SK-N-DZ (cell line): ENCODE results near the gene CACNA1H.

ENCODE experiments used
- DNase-seq: peaks from one replicate; pipeline ENCODE4 v3.0.0-alpha.2; 2015; ENCODE audit warnings: low spot score

Gene CACNA1H

DNA sequence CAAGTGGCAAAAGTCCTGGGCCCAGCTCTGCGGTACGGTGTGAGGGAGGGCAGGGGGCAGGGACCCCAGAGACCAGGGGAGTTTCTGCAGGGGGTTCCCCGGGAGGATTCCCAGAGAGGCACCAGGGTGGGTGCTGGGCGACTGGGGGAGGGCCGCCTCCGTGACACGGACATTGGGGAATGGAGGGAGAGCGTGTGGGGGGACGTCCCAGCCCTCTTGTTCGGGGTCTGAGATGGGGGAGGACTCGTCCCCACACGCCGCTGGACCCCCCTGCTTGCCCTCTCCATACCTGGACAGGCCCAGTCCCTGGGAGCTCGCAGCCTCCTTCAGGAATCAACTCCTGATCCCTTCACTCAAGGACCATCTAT, 30.5 kb upstream of the CACNA1H start:
- DNase-seq, result no peak

DNA sequence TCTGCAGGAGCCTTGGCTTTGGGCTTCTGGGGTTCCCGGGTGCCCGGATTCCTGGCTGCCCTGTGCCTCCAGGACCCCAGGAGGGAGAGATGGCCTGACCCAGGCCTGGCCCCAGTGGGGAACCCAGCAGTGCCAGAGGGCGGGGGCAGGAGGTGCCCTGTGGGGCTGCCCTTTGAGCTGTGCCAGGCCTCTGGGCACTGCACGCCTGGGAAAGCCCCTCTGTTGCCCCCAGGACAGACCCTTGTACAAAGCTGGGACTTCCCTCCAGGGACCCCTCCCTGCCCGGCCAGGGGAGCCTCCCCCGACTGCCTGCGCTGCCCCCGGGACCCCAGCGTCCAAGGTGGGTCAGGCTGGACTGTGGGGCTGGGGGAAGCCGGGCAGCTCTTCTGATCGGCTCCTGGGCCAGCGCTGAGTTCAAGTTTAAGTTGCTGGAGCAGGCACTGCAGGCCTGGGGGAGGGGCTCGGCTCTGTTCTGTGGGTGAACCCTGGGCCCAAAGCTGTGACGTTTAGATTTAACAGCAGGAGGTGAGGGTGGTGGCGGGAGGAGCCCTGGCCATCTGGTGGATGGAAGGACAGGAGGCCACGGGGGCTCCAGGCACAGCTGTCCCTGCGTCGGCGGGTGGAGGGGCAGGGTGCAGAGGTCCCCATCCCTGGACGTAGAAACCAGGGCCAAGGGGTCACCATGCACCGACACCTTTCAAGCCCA, 29.2 kb upstream of the CACNA1H start:
- no peak for DNase-seq

DNA sequence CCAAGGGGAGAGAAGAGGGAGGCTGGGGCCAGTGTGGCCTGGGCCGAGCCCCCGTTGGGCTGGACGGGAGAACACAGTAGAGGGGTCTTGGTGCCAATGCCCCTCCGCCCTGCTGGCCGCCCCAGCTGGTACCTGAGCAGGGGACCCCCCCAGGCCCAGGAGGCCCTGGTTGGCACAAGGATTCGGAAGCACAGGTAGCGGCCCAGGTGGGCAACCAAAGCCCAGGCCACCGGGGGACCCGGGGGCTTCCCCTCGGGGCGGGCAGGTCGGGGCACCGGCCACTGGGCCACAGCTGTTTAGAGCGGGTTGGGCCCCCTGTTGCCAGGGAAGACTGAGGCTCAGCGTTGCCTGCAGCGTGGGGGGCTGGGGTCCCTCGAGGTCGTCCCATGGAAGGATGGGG, 28.6 kb upstream of the CACNA1H start:
- DNase-seq, result no peak

DNA sequence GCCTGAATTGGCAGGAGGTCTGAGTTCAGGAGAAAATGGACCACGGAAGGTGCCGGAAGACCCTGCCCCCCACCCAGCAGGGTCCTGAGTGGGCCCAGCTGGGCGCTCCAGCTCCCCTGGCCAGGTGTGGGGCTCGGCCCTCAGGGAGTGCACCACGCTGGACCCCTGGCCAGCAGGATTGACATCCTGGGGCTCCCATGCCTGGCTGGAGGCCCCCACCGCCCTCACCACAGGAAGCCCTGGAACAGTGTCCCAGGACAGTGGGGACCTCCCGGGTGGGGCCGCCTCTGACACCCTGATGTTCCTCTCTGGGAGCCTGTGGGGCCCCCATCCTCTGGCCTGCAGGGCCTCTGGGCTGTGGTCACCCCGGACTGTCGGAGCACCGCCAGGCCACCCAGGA, 28.1 kb upstream of the CACNA1H start:
- no peak for DNase-seq

DNA sequence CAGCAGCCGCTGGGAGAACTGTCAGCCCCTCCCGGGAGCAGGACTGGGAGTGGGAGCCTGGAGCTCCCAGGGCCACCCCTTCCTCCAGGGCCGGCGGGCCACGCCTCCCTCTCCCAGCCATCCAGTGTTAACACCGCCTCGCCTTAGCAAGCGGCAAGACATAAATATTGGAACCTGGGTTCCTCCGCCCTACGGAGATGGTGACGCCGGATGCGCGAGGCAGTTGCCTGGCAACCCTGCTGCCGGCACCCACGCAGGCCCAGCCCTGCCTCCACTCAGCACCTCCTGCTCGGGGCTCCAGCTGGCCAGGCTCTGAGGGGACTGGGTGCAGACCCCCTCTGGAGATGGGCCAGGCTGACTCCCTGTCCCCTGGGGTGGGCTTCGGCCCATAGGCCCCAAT, 27.4 kb upstream of the CACNA1H start:
- DNase-seq, result peak; percentile 80

DNA sequence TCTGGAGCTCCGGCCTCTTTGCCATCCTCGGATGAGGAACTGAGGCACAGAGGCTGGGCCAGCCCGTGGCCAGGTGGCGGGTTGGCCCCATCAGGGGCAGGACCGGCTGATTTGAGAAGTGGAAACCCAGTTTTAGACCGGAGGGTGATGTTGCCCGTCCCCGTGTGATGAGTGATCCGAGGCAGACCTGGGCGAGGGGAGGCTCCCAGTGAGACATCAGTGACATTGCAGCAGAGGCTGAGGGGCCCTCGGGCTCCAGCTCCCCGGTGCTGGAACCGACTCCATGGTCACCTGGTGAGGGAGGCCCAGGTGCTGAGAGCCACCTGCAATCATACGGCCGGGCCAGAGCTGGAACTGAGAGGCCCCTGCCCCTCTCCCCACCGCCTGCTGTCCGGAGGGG, 26.9 kb upstream of the CACNA1H start:
- no peak for DNase-seq

DNA sequence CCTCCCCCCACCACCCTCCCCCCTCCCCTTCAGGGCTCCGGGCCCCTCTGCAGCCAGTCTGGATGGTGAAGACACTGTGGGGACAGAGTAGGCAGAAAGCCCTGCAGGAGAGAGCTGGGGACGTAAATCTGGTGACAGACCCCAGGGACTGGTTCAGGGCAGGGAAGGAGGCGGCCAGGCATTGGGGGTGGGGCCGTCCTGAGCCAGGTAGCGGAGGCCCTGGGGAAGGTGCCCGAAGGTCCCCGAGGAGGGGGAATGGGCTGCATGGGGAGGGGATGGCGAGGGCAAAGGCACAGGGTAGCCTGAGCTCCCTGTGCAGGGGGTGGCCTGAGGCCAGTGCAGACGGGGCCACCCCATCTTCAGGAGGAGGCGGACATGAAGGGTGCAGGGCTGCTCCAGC, 26.3 kb upstream of the CACNA1H start:
- DNase-seq, result no peak

DNA sequence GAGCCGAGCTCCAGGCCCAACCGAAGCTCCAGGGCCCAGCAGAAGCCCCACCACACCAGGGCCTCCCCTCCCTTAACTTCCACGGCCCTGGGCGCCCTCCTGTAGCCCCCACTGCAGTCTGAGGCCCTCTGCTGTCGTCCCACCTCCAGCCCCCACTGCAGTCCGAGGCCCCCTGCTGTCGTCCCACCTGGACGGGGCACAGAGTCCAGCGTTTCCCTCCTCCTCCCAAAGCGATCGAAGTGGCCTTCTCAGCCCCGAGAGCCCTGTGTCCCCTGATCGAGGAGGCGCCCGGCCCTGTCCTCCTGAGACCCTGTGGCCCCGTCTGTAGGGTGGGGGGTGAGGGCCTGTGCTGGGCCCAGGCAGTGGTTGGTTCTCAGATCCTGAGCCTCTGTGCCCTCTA, 25.8 kb upstream of the CACNA1H start:
- no peak for DNase-seq

DNA sequence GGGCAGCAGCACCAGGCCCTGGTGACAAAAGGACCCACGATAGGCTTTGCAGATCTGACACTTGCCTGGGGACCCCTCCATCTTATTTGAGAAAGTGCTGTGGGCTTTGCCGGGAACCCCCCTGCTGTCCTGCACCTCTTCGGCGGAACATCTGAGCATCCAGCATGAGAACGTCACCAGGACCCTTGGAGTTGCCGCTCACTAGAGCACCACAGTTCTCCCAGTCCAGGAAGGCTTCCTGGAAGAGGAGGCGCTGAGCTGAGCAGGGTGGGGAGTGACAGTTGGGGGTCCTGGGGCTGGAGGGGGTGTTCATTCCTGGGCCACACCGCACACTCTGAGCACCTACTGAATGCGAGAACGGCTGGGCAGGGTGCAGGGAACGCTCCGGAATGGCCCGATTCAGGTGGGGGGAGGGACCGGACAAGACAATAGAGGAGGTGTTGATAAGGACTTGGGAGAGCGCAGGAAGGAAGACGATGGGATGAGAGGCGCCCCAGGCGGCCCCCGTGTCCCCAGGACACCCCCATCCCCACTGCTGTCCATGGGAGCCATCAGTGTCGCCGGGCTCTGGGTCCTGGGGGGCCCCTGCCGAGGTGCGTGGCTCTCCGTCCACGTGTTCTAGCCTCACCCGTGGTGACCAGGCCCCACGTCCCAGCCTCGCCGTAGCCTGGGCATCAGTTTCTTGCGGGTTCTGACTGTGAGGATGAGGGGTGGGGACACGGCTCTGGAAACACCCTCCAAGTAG, 24.8 kb upstream of the CACNA1H start:
- no peak for DNase-seq

DNA sequence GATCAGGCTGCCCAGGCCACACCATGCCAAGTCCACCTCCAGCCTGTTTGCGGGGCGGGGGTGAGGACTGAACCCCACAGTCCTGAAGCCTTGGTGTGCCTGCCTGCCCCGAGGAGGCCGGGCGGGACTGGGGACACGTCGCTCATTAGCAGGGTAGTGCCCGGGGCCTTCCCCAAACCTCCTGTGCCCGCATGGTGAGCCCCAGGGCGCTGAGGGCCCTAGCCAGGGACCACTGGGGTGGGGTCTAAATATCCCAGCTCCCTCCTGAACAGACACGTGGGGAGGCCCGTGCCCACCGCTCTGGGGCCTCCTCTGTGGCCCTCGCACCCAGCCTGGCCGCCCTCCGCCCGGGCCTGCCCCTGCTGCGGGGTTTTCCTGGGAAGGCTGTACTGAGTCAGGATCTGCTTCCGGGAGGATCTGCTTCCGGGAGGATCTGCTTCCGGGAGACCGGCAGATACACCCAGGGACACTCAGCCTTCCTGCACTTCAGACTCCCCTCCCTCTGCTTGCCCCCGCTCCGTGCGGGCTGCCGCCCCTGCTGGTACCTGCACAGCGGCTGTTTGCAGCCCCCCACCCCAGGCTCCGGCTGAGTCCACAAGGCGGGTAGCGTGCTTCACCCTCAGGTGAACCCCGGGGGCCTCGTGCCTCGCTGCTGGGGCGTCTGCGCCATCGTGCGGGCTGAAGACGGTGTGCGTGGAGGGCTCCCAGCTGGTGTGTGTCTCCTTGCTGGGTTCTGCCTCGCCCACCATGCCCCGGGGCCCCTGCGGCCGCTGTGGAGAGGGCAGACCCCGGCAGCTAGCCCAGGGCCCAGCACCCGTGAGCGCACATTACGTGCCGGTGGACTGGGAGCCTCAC, 23.6 kb upstream of the CACNA1H start:
- DNase-seq, result no peak

DNA sequence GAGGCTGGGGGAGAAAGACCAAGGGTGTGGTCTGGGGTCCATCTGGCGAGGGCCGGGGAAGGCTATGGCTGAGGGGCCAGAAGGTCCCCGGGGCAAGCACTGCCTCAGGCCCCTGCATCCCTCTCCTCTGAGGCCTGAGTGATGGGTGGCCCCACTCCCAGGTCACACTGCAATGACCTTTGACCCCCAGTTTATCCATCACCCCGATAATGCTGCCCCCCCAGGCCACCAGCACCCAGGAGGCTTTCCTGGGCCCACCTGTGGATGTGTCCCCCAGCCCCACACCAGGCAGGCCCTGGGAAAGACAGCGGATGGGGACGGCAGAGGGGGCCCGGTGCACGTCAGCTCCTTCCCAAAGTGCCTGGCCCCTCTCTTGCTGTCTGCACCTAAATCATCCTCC, 22.5 kb upstream of the CACNA1H start:
- DNase-seq, result no peak

DNA sequence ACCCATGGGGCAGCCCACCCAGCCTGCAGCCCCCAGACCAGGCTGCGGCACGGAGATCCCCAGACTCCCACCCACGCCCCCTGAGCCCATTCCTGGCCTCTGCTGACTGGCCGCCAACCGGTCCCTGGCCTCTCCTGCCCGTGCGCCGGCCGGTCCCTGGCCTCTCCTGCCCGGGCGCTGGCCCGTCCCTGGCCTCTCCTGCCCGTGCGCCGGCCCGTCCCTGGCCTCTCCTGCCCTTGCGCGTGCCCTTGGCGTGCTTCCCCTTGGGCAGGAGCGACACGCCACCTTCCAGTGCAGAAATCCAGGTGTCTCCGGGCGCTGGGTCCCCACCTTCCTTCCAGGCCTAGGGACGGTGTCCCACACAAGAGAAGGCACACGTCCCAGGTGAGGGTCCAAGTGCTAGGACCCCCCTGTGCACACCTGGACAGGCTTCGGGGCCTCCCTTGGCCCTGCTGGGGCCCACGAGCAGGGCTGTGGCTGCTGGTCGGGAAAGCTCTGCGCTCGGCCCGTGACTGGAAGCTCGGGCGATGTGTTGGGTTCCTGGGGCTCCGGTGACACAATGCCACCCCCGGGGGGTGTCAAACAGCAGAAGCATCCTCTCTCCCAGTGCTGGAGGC, 21.4 kb upstream of the CACNA1H start:
- DNase-seq, result no peak

DNA sequence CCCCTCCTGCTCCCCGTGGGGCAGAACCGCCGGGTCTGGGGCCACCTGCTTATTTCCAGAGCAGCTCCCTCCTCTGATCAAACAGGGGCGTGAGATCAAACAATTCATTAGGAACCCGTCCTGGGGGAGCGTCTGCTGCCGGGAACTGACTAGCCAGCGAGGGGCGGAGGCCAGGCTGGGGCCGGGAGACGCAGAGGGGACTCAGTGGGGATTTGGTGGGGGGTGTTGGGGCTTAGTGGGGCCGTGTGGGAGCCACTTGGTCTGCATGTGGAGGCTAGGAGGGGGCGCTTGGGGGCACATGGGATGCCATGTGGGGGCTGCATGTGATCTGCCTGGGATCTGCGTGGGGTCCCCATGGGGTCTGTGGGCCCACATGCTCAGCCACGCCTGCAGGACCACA, 20.5 kb upstream of the CACNA1H start:
- DNase-seq, result no peak

DNA sequence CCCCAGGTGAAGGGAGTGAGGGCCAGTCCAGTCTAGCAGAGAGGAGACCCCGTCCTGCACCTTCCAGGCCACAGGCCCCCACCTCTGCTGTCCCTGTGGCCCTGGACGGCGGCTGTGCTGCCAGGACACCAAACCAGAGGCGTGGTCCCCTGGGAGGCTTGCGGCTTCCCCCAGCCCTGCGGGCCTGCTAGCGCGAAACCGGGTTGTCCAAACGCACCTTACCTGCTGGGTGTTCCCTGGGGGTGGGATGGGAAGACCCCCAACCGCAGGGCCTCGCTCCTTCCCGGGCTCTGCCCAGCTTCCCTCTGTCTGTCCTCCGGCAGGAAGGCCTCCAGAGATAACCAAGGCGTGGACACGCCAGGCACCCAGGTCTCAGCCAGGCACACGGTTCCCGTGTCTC, 19.6 kb upstream of the CACNA1H start:
- no peak for DNase-seq

DNA sequence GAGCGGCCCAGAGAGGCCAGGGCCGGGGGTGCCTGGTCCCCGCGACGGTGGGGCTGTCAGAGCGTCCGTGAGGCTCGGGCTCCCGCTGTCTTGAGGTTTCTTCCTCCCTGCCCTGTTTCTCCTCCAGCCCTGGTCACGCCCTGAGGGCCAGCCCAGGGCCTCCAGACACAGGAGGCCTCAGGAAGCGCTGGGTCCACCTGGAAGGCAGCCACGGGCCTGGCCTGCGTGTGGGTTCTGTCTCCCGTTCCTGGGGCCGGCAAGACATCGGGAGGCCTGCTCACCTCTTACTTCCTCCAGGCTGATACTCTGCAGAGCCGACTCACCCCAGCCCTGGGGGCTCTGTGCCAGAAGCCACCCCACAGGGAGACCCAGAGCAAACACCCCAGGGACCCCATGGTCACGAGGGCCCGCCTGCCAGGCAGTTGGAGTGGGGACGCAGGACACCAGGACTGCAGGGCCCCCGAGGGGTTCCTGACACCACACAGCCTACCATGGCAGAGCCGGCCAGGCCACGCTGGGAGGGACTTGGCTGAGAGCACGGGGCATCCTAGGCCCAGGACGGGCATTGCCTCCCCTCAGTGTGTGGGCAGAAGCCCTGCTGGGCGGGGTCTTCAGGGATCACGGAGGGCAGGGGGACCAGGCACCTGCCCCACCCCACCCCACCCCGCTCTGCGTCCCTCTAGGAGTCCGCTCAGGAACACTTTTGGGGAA, 18.9 kb upstream of the CACNA1H start:
- DNase-seq, result no peak

DNA sequence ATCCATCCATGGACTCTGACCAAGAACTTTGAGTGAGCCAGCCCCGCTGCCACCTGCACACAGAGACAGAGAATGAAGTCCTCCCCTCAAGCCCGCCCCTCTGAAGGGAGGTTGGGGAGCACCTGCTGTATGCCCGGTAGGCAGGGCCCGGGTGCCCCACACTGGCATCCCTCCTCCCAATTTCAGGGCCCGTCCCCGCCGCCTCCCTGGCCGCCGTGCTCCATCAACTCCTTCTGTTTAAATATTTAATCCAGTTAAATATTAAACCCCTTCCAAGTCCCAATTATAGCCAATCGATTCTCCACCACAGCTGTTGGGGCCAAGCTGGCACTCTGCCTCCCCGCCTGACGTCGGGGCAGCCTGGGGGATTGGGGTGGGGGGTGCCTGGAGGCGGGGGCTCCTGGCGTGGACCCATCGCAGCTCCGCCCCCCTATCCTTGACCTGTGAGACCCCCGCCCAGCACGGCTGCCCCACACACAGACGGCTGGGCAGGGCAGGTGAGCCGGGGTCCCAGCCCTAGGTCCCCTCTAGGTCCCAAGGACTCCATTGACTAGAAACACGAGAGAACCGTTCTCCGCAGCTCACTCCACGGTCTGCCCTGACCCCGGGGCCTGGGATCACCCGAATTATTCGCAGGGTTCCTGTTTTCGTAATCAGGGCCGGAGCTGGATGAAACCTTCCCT, 18.0 kb upstream of the CACNA1H start:
- DNase-seq, result no peak

DNA sequence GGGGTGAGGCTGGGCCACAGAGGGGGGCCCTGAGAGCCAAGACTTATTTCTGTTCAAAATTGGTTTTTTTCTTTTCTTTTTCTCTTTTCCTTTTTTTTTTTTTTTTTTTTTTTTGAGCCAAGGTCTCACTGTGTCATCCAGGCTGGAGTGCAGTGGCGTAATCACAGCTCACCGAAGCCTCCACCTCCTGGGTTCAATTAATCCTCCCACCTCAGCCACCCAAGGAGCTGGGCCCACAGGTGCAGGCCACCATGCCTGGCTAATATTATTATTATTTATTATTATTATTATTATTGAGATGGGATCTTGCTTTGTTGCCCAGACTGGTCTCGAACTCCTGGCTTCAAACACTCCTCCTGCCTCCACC, 17.5 kb upstream of the CACNA1H start:
- no peak for DNase-seq

DNA sequence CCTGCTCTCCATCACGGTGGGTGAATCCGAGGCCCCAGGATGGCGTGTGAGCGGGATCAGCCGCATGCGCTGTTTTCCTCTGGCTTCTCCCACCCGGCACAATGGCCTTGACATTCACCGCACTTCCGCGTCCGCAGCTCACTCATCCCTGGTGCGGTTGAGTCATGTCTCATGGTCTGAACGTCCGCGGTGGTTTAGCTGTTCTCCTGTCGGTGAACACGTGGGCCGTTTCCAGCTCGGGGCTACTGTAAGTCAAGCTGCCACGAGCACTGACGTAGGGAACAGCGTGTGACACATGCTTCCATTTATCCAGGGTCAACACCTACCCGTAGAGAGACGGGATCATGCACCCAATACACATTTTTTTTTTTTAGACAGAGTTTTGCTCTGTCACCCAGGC, 15.3 kb upstream of the CACNA1H start:
- no peak for DNase-seq

DNA sequence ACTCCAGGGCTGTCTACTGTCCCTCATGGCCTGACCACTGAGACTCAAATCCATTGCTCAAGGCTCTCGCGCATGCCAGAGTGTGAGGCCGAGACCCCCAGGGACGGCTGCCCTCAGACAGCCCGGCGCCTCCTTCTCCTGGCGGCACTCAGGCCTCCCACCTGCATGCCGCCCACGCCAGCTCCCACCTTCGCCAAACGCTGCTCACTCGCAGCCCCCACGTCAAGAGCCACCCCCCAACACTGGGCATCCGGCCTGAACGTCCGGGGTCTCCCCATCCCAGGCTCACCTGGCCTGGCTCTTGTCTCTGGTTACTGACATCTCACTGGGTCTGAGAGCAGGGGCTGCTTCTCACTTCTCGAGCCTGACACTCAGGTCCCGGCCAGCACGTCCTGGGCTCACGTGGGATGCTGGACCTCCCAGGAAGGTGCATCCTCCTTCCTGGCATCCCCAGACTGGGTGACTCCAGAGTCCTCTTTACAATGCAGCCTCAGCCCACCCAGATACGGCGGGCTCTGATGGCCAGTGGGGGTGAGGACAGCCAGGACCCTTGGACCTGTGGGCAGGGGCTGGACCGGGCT, 12.2 kb upstream of the CACNA1H start:
- no peak for DNase-seq

DNA sequence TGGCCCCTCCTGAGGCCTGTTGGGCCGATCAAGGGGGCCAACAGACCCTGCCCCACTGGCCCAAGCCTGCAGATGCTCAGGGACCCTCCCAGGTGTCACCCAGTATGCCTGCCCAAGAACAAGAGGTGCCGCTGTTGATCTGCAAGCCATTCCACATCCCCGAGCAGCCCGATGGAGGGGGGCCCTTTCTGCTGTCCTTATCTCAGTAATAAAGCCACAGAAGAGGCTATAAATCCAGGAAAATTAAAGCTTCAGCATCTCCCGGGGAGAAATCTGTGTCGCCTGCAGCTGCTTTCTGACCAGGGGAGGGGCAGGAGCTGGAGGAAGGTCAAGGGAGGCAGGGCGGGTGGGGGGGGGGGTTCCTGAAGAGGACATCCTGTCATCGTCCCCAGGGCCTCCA, 11.7 kb upstream of the CACNA1H start:
- DNase-seq, result no peak

DNA sequence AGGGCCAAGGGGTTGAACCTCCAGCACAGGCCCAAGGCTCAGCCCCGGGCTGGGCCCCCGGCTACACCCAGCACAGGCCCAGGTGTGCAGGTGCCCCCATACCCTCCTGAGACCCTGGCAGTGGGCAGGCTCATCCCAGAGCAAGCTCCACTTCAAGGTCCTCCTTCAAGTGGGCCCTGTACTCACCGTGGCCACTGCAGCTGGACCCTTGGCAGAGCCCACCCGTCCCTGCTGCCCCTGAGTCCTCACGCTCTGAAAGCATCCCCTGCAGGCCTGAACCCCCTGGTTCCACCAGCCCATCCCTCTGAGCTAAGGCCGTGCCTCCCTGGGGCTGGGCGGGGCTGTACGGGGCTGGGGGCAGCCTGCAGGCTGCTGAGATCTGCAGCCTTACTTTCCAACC, 11.2 kb upstream of the CACNA1H start:
- DNase-seq, result no peak
